Measurements from ENCODE around the gene OOSP1.
"Not testable (repeated sequence)": the region's sequence is repeated elsewhere in the genome, so short reads cannot be mapped to it uniquely, and the experiment has no call there.

Gene OOSP1

GRCh38 chr11:59982037-59982436 is 43.8 kb downstream of the OOSP1 start:
- H3K27ac ChIP-seq (ENCODE audit: low read depth, low read length); H3K9ac ChIP-seq (ENCODE audit: low read depth in 1 of 2, low read length in 2 of 2); H3K27me3 ChIP-seq (ENCODE audit: control insufficient read depth in 1 of 2, insufficient read depth in 2 of 2, low read length in 2 of 2); H3K4me3 ChIP-seq (ENCODE audit: low read depth in 1 of 2, low read length in 2 of 2); H3K36me3 ChIP-seq (ENCODE audit: control insufficient read depth in 1 of 2, insufficient read depth in 2 of 2, low read length in 2 of 2); H3K4me1 ChIP-seq (ENCODE audit: control insufficient read depth in 1 of 2, insufficient read depth in 2 of 2, low read length in 2 of 2); H3K9me3 ChIP-seq (ENCODE audit: control insufficient read depth in 1 of 2, low read length in 2 of 2): not testable (repeated sequence)

GRCh38 chr11:59983212-59983611 is 45.0 kb downstream of the OOSP1 start:
- H3K9ac ChIP-seq (ENCODE audit: low read depth in 1 of 2, low read length in 2 of 2) = no peak overlapping the region
- no peak overlapping the region for H3K27ac ChIP-seq (ENCODE audit: low read depth, low read length)
- no peaks in the 10 kb centered on the region for H3K36me3 ChIP-seq (ENCODE audit: control insufficient read depth in 1 of 2, insufficient read depth in 2 of 2, low read length in 2 of 2)
- H3K4me3 ChIP-seq (ENCODE audit: low read depth in 1 of 2, low read length in 2 of 2) = no peak overlapping the region
- H3K27me3 ChIP-seq (ENCODE audit: control insufficient read depth in 1 of 2, insufficient read depth in 2 of 2, low read length in 2 of 2) = no peaks in the 10 kb centered on the region
- no peaks in the 10 kb centered on the region for H3K9me3 ChIP-seq (ENCODE audit: control insufficient read depth in 1 of 2, low read length in 2 of 2)
- H3K4me1 ChIP-seq (ENCODE audit: control insufficient read depth in 1 of 2, insufficient read depth in 2 of 2, low read length in 2 of 2) = no peaks in the 10 kb centered on the region

DNA sequence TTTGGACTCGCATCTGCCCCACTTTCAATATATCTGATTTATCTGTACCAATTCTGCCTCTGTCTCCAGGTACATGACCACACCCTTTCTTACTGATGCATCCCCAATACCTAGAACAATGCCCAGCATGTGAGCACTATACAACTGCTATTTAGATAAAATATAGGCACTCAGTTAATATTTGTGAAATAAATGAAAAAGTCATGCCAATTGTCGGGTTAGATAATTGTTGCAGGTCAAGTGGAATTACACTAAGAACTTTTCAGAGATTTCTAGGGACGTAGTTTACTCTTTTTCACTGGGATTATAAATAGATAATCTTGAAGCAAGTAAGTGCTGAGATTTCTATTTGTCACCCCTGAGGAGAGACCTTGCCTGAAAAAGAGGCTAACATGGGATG is 46.1 kb downstream of the OOSP1 start:
- Histone ChIP-seq H3K27me3 (ENCODE audit: control insufficient read depth in 1 of 2, insufficient read depth in 2 of 2, low read length in 2 of 2) (no peaks in the 10 kb centered on the region), H3K27ac (ENCODE audit: low read depth, low read length) (no peak overlapping the region), H3K9ac (ENCODE audit: low read depth in 1 of 2, low read length in 2 of 2) (no peak overlapping the region), H3K4me1 (ENCODE audit: control insufficient read depth in 1 of 2, insufficient read depth in 2 of 2, low read length in 2 of 2) (no peaks in the 10 kb centered on the region), H3K36me3 (ENCODE audit: control insufficient read depth in 1 of 2, insufficient read depth in 2 of 2, low read length in 2 of 2) (no peaks in the 10 kb centered on the region), H3K4me3 (ENCODE audit: low read depth in 1 of 2, low read length in 2 of 2) (no peak overlapping the region), H3K9me3 (ENCODE audit: control insufficient read depth in 1 of 2, low read length in 2 of 2) (no peaks in the 10 kb centered on the region)

DNA sequence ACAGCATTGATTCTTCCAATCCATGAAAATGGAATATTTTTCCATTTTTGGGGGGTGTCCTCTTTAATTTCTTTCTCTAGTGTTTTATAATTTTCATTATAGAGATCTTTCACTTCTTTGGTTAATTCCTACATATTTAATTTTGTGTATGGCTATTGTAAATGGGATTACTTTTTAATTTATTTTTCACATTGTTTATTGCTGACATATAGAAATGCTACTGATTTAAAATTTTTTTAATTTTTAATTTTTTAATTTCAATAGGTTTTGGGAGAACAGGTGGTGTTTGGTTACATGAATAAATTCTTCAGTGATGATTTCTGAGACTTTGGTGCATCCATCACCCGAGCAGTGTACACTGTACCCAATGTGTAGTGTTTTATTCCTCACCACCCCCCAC is 52.2 kb downstream of the OOSP1 start:
- no peaks in the 10 kb centered on the region for H3K27me3 ChIP-seq (ENCODE audit: control insufficient read depth in 1 of 2, insufficient read depth in 2 of 2, low read length in 2 of 2)
- no peak overlapping the region for H3K9ac ChIP-seq (ENCODE audit: low read depth in 1 of 2, low read length in 2 of 2)
- H3K9me3 ChIP-seq (ENCODE audit: control insufficient read depth in 1 of 2, low read length in 2 of 2) = no peaks in the 10 kb centered on the region
- H3K4me3 ChIP-seq (ENCODE audit: low read depth in 1 of 2, low read length in 2 of 2) = no peak overlapping the region
- H3K4me1 ChIP-seq (ENCODE audit: control insufficient read depth in 1 of 2, insufficient read depth in 2 of 2, low read length in 2 of 2) = no peaks in the 10 kb centered on the region
- no peak overlapping the region for H3K27ac ChIP-seq (ENCODE audit: low read depth, low read length)
- H3K36me3 ChIP-seq (ENCODE audit: control insufficient read depth in 1 of 2, insufficient read depth in 2 of 2, low read length in 2 of 2) = no peaks in the 10 kb centered on the region

GRCh38 chr11:59992425-59992824 is 54.2 kb downstream of the OOSP1 start:
- Histone ChIP-seq H3K4me1 (ENCODE audit: control insufficient read depth in 1 of 2, insufficient read depth in 2 of 2, low read length in 2 of 2) (no peaks in the 10 kb centered on the region), H3K9ac (ENCODE audit: low read depth in 1 of 2, low read length in 2 of 2) (no peak overlapping the region), H3K36me3 (ENCODE audit: control insufficient read depth in 1 of 2, insufficient read depth in 2 of 2, low read length in 2 of 2) (no peaks in the 10 kb centered on the region), H3K27me3 (ENCODE audit: control insufficient read depth in 1 of 2, insufficient read depth in 2 of 2, low read length in 2 of 2) (no peaks in the 10 kb centered on the region), H3K27ac (ENCODE audit: low read depth, low read length) (no peak overlapping the region), H3K4me3 (ENCODE audit: low read depth in 1 of 2, low read length in 2 of 2) (no peak overlapping the region), H3K9me3 (ENCODE audit: control insufficient read depth in 1 of 2, low read length in 2 of 2) (no peaks in the 10 kb centered on the region)

DNA sequence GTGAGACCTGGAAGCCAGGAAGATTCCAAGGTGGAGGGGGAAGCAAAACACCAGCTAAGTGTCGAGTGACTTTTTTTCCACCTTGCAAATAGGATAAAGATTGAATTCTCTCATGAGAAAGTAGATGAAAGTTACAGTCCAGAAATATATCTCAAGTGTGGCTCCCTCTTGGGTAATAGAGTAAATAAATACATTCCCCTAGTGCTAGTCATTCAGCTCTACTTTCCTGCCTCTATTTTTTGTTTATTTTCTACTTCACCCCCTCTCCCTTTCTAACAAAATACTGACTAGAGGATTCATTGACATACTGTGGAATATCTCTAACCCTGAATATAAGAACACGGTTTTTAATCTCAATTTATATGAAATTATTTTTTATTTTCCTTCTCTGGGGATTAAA is 59.6 kb downstream of the OOSP1 start:
- no peak overlapping the region for H3K27ac ChIP-seq (ENCODE audit: low read depth, low read length)
- H3K9me3 ChIP-seq (ENCODE audit: control insufficient read depth in 1 of 2, low read length in 2 of 2) = no peaks in the 10 kb centered on the region
- no peaks in the 10 kb centered on the region for H3K27me3 ChIP-seq (ENCODE audit: control insufficient read depth in 1 of 2, insufficient read depth in 2 of 2, low read length in 2 of 2)
- no peaks in the 10 kb centered on the region for H3K36me3 ChIP-seq (ENCODE audit: control insufficient read depth in 1 of 2, insufficient read depth in 2 of 2, low read length in 2 of 2)
- H3K9ac ChIP-seq (ENCODE audit: low read depth in 1 of 2, low read length in 2 of 2) = no peak overlapping the region
- H3K4me3 ChIP-seq (ENCODE audit: low read depth in 1 of 2, low read length in 2 of 2) = no peak overlapping the region
- H3K4me1 ChIP-seq (ENCODE audit: control insufficient read depth in 1 of 2, insufficient read depth in 2 of 2, low read length in 2 of 2) = no peaks in the 10 kb centered on the region

GRCh38 chr11:59999691-60000090 is 61.5 kb downstream of the OOSP1 start:
- Histone ChIP-seq H3K36me3 (ENCODE audit: control insufficient read depth in 1 of 2, insufficient read depth in 2 of 2, low read length in 2 of 2) (no peaks in the 10 kb centered on the region), H3K4me1 (ENCODE audit: control insufficient read depth in 1 of 2, insufficient read depth in 2 of 2, low read length in 2 of 2) (no peaks in the 10 kb centered on the region), H3K9me3 (ENCODE audit: control insufficient read depth in 1 of 2, low read length in 2 of 2) (no peaks in the 10 kb centered on the region), H3K9ac (ENCODE audit: low read depth in 1 of 2, low read length in 2 of 2) (no peak overlapping the region), H3K27me3 (ENCODE audit: control insufficient read depth in 1 of 2, insufficient read depth in 2 of 2, low read length in 2 of 2) (no peaks in the 10 kb centered on the region), H3K27ac (ENCODE audit: low read depth, low read length) (no peak overlapping the region), H3K4me3 (ENCODE audit: low read depth in 1 of 2, low read length in 2 of 2) (no peak overlapping the region)

DNA sequence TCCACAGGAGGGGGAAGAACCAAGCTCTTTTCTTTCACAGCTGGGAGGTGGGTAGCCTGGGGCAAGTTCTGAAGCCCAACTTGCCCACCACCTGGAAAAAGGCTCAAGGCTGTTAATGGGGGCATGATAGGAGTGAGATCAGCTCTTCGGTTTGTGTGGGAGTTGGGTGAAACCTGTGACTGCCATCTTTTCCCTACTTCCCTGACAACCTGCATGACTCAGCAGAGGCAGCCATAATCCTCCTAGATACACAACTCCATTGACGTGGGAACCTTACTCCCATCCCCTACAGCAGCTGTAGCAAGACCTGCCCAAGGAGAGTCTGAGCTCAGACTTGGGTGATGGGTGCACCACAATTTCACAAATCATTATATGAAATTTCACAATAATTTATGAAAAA is 65.5 kb downstream of the OOSP1 start:
- H3K27ac ChIP-seq (ENCODE audit: low read depth, low read length) = no peak overlapping the region
- H3K9ac ChIP-seq (ENCODE audit: low read depth in 1 of 2, low read length in 2 of 2) = no peak overlapping the region
- no peaks in the 10 kb centered on the region for H3K27me3 ChIP-seq (ENCODE audit: control insufficient read depth in 1 of 2, insufficient read depth in 2 of 2, low read length in 2 of 2)
- H3K4me3 ChIP-seq (ENCODE audit: low read depth in 1 of 2, low read length in 2 of 2) = no peak overlapping the region
- H3K36me3 ChIP-seq (ENCODE audit: control insufficient read depth in 1 of 2, insufficient read depth in 2 of 2, low read length in 2 of 2) = no peaks in the 10 kb centered on the region
- H3K9me3 ChIP-seq (ENCODE audit: control insufficient read depth in 1 of 2, low read length in 2 of 2) = no peaks in the 10 kb centered on the region
- no peaks in the 10 kb centered on the region for H3K4me1 ChIP-seq (ENCODE audit: control insufficient read depth in 1 of 2, insufficient read depth in 2 of 2, low read length in 2 of 2)

GRCh38 chr11:60005360-60005759 is 67.1 kb downstream of the OOSP1 start:
- Histone ChIP-seq H3K27ac (ENCODE audit: low read depth, low read length) (no peak overlapping the region), H3K27me3 (ENCODE audit: control insufficient read depth in 1 of 2, insufficient read depth in 2 of 2, low read length in 2 of 2) (no peaks in the 10 kb centered on the region), H3K9me3 (ENCODE audit: control insufficient read depth in 1 of 2, low read length in 2 of 2) (no peaks in the 10 kb centered on the region), H3K4me3 (ENCODE audit: low read depth in 1 of 2, low read length in 2 of 2) (no peak overlapping the region), H3K36me3 (ENCODE audit: control insufficient read depth in 1 of 2, insufficient read depth in 2 of 2, low read length in 2 of 2) (no peaks in the 10 kb centered on the region), H3K4me1 (ENCODE audit: control insufficient read depth in 1 of 2, insufficient read depth in 2 of 2, low read length in 2 of 2) (no peaks in the 10 kb centered on the region), H3K9ac (ENCODE audit: low read depth in 1 of 2, low read length in 2 of 2) (no peak overlapping the region)
